Measurements from ENCODE around the gene SLC7A10. TPM values are rescaled to one million over a fixed set of nuclear protein-coding genes. Genes with fewer than 3 reads are reported as not detected.

SLC7A10 gene
- total RNA-seq, 1 donor from 2014 or later = 1.1 TPM

GRCh38 chr19:33240181-33240771, 14.6 kb upstream of the SLC7A10 start:
- H3K4me3 ChIP-seq = no peak overlapping the region
- H3K27me3 ChIP-seq = no peaks in the 10 kb centered on the region
- TF ChIP-seq CTCF (IDR thresholded peaks at IDR 0.05) = no peak
- intact Hi-C loops (cut with DNase I) = loop anchor here (5.0 kb wide), 1 partner anchor 167 kb away; no protein-coding TSS in a partner anchor
- no peaks in the 10 kb centered on the region for H3K36me3 ChIP-seq
- no peak for ATAC-seq
- H3K4me1 ChIP-seq = peaks cover 6% of the 10 kb centered on the region
- H3K9me3 ChIP-seq = peaks cover under 1% of the 10 kb centered on the region
- no peak for DNase-seq
- H3K27ac ChIP-seq = no peak overlapping the region

- Histone ChIP-seq H3K4me3 (no peak overlapping the region), H3K27me3 (no peaks in the 10 kb centered on the region), H3K27ac (no peak overlapping the region), H3K9me3 (no peaks in the 10 kb centered on the region), H3K36me3 (no peaks in the 10 kb centered on the region), H3K4me1 (peaks cover 6% of the 10 kb centered on the region)
- no peak for DNase-seq
- no peak for ATAC-seq
- no peak for TF ChIP-seq CTCF (IDR thresholded peaks at IDR 0.05)
- intact Hi-C loops (cut with DNase I) = no loop called here
These were observed 13.7 kb upstream of the SLC7A10 start for GRCh38 chr19:33239223-33239975.

DNA sequence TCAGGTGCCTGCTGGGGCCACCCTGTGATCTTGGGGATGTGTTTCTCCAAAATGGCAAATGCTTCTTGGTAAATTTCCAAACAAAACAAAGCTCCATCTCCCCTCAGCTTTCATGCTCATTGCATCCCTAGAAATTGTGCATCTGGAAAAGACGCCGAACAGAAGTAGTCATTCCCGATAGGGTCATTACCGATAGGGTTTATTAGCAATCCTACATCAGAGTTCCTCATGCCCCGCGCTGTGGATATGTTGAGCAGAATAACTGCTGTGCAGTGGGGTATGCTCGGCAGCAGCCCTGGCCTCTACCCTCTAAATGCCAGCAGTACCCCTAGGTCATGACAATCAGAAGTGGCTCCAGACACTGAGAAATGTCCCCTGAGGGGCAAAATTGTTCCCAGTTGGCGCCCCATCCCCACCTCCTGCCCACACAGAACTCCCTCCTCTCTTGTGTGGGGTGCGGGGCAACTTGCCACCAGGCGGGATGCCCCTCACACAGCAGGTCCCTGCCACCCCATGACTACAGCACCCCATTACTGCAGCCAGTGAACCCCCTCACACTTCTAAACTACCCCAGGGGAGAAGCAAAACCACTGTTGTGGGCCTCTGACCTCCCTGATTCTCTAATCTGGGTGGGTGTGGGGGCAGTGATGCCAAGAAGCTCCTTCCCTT, 13.0 kb upstream of the SLC7A10 start:
- no peak for TF ChIP-seq CTCF (IDR thresholded peaks at IDR 0.05)
- peaks cover 6% of the 10 kb centered on the region for H3K4me1 ChIP-seq
- intact Hi-C loops (cut with DNase I) = no loop called here
- no peak overlapping the region for H3K27ac ChIP-seq
- H3K9me3 ChIP-seq = no peaks in the 10 kb centered on the region
- DNase-seq = no peak
- H3K4me3 ChIP-seq = no peak overlapping the region
- no peaks in the 10 kb centered on the region for H3K27me3 ChIP-seq
- ATAC-seq = no peak
- H3K36me3 ChIP-seq = no peaks in the 10 kb centered on the region

DNA sequence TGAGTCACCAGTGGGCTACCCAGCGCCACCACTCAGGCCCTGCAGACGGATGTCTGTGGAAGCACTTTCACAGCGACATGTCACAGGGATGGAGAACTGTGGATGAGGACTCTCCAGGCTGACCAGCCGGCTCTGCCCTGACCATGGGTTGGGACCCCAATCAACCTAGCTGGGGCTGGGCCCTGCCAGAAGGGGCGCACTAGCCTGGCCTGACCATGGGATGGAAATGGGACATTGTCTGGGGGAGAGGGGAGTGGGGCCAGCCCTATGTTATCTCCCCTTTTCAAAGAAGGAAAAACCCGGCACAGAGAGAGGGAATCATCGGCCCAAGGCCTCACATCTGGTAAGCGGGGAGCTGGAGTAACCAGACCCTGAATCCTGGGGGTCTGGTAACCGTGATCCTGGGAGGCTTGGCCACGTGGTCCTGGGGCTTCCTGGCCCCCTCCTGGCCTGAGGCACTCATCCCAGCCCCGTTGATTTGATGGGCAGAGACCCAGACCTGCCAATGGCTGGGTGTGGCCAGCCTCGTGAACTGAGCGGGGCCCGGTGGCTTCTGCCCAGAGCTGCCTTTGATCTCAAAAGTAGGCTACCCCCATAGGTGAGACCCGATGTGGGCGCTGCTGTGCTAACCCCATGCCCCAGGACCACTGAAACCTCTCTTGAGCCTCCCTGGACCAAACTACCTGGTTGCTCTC, 11.2 kb upstream of the SLC7A10 start:
- Histone ChIP-seq H3K4me1 (peaks cover 6% of the 10 kb centered on the region), H3K27ac (no peak overlapping the region), H3K36me3 (no peaks in the 10 kb centered on the region), H3K9me3 (no peaks in the 10 kb centered on the region), H3K4me3 (no peak overlapping the region), H3K27me3 (no peaks in the 10 kb centered on the region)
- DNase-seq = no peak
- TF ChIP-seq CTCF (IDR thresholded peaks at IDR 0.05) = no peak
- intact Hi-C loops (cut with DNase I) = no loop called here
- ATAC-seq = no peak

DNA sequence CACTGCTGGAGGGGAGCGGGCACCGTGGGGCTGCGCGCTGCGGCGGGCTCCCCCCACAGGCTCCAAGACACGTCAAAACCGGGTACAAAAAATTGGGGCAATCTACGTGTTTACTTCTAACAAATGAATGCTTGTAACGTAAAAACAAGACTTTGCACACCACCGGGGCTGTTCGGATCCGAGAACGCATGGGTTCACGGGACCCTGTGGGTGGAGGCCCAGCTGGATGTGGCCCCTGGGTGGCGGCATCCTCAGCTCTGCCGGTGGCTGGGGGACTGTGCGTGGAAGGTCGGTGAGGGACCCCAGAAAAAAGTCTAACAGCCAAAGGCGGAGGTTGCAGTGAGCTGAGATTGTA, 10.3 kb upstream of the SLC7A10 start:
- H3K27ac ChIP-seq = no peak overlapping the region
- DNase-seq (no peak), ATAC-seq (no peak)
- TF ChIP-seq CTCF (IDR thresholded peaks at IDR 0.05) = no peak
- no peaks in the 10 kb centered on the region for H3K27me3 ChIP-seq
- no peaks in the 10 kb centered on the region for H3K4me1 ChIP-seq
- intact Hi-C loops (cut with DNase I) = no loop called here
- no peaks in the 10 kb centered on the region for H3K9me3 ChIP-seq
- H3K36me3 ChIP-seq = no peaks in the 10 kb centered on the region
- H3K4me3 ChIP-seq = no peak overlapping the region
